HG03469 (cell line): ENCODE measurements around the gene MIPEP.
"Not testable (repeated sequence)": the region's sequence is repeated elsewhere in the genome, so short reads cannot be mapped to it uniquely, and the experiment has no call there.

Experiments
- ATAC-seq: cut with Tn5 transposase; IDR thresholded peaks from one replicate; pipeline ENCODE4 v1.9.1; 2021; ENCODE audit warnings: mild to moderate bottlenecking, moderate library complexity, moderate number of reproducible peaks; ENCODE audit not compliant: unreplicated experiment

The MIPEP gene

DNA sequence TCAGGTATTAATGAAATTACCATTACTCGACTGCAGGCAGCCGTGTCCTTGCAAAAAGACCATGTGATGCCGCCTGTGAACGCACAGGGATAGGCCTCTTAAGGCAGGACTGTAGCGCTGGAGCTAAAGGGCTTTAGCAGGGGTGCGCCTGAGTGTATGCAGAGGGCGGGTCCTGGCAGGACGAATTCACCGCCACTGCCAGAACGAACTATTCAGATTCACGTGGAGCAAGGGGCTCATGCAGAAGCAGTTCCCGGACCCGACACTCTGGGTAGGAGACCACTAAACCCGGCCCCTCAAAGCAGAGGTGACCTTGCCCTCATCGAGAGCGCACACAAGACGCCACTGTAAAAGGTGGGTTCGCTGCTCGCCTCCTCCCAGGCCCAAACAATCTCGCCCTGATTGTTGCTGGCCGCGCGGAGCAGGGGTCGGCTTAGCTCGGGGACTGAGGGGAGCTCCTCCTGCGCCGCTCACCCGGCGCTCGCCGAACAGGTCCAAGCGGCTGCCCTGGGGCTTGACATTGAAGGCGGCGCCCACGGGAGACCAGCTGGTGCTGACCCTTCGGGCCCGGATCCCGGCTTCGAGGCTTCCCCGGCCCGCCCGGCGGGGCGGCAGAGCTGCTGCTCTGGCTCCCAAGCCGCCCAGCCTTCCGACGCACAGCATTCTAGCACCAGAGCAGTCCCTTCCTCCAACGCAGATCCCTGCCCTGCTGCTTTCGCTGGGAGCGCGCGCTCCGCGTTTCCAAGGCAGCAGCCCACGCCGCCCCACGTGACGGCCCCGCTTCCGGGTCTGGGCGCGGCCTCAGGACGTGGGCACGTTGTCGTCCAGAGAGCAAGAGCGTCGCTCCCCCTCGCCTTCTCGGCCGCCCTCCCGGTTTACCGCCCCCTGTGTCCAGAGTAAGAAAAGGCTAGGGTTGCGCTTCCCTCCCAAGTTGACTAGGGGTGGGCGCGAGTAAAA is at the start of gene MIPEP:
MIPEP (minus strand) TSS at position 743 of the 957 bp plus-strand sequence; CDS start at position 663, 80 bp downstream.
- ATAC-seq = peak; percentile 85

DNA sequence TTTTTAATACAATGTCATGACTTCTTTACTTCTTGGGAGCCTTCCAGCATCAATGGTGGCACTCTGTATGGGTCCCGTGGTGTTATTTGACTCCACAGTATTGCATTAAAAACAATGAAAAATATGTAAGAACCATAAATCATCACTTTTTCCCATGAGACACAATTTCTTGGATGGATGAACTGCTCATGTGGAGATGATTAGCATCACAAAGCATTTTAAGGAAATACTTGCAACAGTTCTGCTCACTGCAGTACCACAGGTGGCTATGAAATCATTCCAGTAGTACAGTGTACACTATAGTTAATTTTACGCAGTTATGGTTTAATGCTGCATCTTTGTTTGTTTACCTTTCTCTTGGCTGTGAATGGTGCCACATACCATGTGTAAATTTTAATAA is 45.3 kb upstream of the MIPEP start:
- no peak for ATAC-seq

DNA sequence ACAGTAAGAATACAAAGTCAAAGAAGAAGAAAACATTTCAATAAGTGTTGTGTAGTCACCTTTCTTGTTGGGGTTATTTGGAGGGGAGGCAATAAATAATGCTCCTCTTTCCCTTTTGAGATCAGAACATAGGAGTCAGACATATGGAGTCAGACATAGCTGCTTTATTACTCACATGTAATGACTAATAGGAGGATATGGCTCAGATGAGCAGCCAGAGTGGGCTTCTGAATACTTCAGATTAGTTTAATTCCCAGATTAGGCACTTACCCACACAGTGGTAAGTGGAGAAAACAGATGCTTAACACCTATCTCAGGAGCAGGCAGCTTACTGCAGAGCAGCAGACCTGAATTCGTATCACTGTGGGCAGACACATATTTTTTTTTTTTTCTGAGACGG is 39.8 kb upstream of the MIPEP start:
- no peak for ATAC-seq

DNA sequence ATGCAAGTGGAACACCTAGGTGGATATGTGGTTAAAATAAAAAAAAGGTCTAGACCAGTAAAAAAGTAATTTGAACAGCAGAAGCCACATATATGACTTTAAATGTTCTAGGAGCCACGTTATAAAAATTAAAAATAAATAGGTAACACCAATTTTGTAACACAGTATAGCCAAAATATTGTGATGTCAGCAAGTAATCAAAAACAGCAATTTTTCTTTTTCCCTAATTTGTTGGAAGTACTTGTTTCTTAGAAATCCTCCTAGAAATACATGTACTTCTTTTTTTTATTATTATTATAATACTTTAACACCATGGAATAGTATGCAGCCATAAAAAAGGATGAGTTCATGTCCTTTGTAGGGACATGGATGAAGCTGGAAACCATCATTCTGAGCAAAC is 33.8 kb upstream of the MIPEP start:
- ATAC-seq = no peak

DNA sequence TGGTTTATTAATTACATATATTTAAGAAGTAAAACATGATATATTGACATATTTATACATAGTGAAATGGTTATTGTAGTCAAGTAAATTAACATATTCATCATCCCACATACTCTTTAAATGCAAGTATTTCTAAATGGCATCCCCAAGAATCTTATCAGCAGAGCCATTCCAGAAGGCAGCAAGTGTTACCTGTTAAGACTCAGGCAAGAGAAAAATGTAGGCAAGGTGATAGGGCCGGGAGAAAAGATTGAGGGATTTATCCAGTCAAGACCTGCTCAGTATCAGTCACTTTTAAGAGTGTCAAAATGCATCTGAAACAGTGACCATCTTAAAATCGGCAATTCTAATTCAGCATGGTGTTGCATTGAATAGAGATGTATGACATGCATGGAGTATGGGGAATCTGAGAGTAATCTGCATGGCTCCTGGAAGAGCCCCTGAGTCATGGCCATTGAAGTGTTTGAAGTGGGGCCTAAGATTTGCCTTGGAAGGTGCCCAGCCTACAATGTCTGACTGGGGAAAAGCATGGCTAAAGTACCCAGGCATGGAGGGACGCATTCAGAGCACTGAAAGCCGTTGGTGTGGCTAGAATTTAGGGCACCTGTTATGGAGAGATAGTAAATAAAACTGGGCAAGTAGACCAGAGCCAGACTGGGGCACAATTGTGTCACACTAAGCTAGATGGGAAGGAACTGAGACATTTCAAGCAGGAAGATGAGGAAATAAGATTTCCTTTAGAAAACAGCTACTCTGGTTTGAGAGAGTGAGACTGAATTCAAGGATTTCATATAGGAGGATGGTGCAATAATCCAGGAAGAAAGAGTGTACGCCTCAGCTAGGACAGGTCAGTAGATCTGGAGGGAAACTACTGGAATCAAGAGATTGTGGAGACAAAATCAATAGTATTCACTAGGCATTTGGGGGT is 33.1 kb upstream of the MIPEP start:
- no peak for ATAC-seq

DNA sequence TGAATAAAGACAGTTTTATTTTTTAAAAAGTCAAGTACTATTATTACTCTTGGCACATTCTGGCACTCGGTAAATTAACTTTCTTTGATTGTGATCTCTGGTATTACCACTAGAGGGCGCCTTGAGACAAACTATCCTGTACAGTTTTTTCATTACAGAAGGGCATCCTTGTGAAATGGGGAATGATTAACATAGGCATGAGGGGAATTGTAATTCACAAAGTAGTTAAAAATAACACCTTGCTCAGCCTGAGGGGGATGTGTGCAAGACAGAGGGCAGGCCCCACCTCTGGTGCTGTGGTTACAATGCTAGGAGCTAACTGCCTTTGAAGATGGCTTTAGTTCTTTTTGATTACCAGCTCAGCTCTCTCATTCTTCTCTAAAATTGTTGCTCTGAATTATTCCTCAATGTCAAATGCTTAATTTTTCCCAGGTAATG is 32.3 kb upstream of the MIPEP start:
- ATAC-seq = no peak

DNA sequence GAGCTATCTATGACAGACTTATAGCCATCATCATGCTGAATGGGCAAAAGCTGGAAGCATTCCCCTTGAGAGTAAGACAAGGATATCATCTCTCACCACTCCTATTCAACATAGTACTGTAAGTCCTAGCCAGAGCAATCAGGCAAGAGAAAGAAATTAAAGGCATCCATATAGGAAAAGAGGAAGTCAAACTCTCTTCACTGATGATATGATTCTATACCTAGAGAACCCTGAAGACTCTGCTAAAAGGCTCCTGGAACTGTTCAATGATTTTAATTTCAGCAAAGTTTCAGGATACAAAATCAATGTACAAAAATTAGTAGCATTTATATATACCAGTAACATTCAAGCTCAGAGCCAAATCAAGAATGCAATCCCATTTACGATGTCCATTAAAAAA is 29.8 kb upstream of the MIPEP start:
- ATAC-seq = no peak

DNA sequence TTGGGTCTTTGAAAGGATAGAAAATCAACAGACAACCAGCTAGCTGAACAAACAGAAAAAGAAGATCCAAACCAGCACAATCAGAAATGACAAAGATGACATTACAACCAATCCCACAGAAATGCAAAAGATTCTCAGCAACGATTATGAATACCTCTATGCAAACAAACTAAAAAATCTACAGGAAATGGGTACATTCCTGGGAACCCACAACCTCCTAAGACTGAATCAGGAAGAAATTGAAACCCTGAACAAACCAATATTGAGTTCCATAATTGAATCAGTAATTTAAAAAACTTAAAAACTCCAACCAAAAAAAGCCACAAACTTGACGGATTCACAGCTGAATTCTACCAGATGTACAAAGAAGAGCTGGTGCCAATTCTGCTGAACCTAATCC is 29.0 kb upstream of the MIPEP start:
- ATAC-seq = no peak

DNA sequence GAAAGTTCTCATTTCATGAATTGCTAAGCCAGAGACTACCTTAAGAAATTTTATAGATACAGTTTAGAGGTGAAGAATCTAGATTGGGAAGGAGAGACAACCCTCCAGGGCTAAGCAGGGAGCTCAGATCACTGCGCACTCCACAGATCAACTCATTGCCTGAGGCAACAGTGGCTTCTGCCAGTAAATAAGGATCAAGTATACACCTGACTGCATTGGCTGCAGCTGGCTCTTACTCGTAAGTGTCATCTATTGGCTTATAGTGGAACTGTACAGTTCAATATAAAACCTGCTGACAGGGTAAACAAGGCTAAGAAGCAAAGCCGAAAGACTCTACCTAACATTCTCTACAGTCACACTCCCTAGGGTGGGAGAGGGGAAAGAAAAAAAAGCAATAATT is 26.1 kb upstream of the MIPEP start:
- ATAC-seq = no peak

DNA sequence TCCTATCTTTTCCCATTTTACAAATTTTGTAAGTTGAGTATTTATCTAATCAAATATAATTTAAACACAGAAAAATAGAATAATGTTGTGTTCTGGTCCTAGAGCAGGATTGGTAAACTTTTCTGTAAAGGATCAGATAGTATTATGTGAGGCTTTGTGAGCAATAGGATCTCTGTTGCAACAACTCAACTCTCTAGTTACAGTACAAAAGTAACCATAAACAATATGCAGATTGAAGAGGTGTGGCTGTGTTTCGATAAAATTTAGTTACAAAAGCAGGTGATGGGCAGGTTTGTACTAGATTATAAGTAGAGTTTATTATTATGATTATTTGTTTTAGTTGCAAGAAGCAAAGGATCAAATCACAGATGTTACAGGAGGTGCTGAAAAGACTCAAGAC is 23.3 kb upstream of the MIPEP start:
- no peak for ATAC-seq

DNA sequence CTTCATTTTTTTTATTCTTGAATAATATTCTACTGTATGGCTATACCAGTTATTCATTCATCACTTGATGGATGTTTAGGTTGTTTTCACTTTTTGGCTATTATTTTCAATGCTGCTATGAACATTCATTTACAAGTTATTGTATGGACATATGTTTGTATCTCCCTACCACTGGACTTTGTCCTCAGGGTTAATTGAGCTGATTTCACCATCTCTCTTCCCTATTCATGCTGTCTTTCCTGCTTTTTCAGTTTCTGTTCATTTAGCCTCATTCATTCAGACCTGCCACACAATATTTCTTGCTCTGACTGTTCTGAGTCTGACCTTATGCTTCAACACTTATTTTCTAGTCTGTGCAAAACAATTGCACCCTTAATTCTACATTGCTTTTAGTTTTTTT is 20.4 kb upstream of the MIPEP start:
- no peak for ATAC-seq

DNA sequence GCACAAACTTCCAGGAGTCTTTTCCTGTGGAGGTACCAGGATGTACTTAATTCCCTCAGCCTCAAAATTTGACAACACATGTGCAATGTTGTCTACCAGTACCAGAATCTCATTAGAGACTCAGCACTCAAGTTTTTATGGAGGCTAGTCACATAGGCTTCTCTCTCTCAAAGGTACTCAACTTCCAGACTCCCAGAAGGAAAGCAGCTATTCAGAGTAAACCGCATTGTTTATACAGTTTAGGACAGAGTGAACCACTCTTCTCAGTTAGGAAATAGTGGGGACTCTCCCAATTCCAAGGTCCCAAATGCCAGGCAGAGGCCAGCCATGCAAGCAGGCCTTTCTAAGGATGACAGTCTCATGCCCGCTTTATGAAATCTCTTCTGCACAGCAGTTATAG is 16.6 kb upstream of the MIPEP start:
- ATAC-seq = no peak

DNA sequence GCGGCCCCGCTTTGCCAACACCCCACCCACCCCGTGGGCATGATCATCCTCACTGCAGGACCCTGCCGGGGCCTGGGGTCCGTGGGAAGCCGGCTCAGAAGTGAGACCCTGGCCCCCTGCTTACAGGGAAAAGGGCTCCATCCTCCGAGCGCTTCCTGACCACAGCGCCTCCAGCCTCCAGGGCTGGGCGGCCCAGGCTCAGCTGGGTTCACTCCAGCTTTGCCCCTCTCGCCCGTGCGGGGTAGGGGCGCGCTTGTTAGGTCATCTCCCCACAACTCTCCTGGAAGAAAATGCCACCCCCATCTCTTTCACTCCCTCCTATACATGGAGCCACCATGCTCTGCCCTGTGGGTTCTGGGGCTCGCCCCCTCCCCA is 14.7 kb upstream of the MIPEP start:
- ATAC-seq = no peak

DNA sequence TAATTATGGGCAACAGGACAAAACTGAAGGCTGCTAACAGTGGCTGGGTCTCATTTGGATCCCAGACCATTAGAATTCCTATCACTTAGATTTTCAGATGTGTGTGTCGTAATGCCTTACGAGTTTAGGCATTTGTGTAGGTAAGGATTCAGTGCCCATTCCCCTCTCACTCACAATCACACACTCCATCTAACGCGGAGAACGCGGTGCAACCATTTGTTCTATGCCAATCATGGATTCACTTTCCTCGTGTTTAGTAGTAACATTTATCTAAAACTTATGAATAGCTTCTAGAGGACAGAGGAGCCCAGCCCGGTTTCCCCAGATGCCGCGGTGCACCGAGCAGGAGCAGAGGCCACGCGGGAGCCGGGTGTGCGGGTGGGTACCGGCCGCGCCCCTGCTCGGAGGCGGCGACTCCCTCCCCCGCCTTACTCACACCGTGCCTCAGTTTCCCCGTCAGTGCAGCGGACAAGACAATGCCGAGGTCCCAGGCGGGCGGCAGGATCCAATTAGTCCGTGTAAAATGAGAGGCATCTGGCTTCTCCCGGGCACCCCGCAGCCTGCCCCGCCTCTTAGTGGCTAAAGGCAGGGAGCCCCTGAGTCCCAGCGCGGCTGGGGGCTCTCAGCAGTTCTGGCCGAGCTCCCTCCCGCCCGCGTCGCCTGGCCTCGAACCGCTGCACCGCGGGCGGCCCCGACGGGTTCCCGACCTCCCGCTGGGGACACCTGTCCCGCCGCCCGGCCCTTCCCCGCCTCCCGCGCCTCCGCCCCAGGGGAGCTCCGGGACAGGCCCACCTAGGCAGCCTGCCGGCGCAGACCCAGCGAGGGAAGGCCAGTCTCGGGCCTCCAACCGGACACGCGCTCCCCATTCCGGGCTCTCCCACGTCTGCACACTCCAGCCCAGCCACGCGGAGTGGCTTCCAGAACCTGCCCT is 14.0 kb upstream of the MIPEP start:
- no peak for ATAC-seq

DNA sequence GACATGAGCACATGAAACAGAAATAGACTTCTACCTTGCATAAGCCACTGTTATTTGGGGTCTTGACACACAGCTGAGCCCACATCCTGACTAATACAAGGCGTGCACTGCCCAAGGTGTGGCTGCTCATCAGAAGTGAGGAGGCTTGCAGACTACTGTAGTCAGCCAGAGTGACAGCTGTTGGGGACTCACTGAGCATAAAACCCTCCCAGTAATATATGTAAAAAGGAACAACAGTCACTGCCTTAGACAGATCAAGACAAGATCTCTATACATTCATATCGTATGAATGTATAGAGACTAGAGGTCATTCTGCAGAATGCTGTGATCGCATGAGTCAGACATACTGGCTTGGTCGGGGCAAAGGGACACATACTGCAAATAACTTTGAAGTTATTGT is 12.2 kb upstream of the MIPEP start:
- no peak for ATAC-seq

DNA sequence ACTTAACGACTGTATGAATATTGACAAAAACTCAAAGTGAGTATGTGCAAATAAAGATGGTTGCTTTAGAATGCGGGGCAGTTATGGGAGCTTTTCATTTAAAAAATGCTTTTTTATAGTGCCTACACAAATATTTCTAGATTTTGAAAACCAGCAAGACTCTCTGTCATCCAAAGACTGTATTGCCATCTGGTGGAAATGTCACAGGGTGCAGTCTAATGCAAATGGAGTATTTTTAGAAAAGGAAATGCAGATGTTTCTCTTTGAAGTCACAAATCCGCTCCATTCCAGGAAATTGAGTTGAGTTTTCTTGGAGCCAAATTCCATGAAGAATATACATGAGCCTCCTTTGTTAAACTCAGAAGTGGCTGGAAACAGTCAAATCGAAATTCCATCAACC is 10.4 kb upstream of the MIPEP start:
- ATAC-seq = no peak

DNA sequence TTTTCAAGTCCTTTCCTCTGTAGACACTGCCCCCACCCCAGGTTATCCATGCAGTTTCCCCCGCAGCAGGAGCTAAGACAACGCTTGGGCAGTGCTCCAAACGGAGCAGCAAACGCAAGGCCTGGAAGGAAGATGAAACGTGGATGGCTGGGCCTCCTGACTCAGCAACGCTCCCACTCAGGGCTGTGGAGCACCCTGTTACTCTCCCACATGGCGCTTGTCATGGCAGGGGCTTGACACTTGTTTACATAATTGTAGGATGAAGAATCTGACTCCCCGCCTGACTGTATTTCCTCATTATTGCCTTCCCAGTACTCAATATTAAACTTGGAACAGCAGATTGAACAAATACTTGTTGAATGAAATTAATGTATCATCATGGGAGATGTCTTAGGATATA is 8.9 kb upstream of the MIPEP start:
- ATAC-seq = no peak

DNA sequence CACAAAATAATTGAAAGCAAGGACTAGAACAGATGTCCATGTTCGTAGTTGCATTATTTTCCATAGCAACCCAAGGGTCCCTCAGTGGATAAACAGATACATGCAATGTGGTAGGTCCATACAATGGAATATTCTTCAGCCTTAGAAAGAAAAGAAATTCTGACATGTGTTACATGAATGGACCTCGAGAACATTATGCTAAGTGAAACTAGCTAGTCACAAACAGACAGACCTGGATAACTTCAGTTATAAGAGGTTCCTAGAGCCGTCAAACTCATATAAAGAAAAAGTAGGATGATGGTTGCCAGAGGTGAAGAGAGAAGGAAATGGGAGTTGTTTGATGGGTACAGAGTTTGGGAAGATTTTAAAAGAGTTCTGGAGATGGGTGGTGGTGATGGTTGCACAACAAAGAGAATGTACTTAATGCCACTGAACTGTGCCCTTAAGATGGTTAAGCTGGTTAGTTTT is 8.3 kb upstream of the MIPEP start, which contains the start of gene C1QTNF9B:
C1QTNF9B (minus strand) TSS at position 51 of the 468 bp plus-strand sequence.
- not testable (repeated sequence) for ATAC-seq

DNA sequence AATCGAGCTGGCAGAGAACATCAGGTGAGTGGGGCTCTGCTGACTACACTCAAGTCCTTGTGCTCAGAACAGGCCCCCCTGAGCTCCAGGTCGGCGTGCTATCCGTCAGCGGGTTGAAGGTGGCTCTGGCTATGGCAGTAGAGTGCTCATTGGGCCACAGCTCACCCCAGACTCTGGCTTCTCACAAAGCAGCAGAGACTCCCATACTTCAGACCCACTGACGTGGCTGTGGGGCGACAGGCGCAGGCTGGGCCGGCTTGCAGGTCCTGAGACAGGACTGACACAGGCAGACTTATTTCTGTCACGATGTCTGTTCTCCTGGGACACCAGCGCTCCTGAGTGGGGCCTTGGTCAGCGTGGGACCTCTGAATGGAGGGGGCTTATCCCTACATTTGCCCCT is 5.5 kb upstream of the MIPEP start:
- ATAC-seq = not testable (repeated sequence)

DNA sequence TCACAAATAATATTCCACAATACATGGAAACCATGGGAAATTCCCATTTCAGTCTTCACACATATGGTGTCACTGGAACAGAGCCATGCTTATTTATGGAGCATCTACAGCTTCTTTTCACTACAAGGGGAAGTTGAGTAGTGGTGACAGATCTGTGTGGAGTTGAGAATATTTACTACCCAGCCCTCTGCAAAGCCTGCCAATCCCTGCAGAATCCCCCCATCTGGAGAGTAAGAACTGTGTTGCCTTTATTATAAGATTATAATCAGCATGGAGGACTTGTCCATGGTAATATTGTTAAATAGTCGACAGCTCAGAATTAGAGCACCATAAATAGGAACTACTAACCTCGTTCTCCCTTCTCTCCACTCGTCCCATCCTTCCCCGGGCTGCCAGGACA is 4.6 kb upstream of the MIPEP start:
- ATAC-seq = not testable (repeated sequence)
